Mucosa of gallbladder (tissue), 1 donor: ENCODE results near the gene ALG2. TPM values are rescaled to one million over a fixed set of nuclear protein-coding genes. Genes with fewer than 3 reads are reported as not detected.

Source experiments
- DNase-seq: peaks from one replicate; pipeline ENCODE4 v3.0.0-alpha.2; 2020; ENCODE audit warnings: low spot score
- total RNA-seq: library from RNA; stranded (reverse); gene quantifications from one replicate; pipeline ENCODE4 v1.2.1, GENCODE V29; 2021
- donor health status: DM: no; HTN: no; CAD: no.

The ALG2 gene
- total RNA-seq, 1 donor from 2014 or later, result 43.1 TPM

DNA sequence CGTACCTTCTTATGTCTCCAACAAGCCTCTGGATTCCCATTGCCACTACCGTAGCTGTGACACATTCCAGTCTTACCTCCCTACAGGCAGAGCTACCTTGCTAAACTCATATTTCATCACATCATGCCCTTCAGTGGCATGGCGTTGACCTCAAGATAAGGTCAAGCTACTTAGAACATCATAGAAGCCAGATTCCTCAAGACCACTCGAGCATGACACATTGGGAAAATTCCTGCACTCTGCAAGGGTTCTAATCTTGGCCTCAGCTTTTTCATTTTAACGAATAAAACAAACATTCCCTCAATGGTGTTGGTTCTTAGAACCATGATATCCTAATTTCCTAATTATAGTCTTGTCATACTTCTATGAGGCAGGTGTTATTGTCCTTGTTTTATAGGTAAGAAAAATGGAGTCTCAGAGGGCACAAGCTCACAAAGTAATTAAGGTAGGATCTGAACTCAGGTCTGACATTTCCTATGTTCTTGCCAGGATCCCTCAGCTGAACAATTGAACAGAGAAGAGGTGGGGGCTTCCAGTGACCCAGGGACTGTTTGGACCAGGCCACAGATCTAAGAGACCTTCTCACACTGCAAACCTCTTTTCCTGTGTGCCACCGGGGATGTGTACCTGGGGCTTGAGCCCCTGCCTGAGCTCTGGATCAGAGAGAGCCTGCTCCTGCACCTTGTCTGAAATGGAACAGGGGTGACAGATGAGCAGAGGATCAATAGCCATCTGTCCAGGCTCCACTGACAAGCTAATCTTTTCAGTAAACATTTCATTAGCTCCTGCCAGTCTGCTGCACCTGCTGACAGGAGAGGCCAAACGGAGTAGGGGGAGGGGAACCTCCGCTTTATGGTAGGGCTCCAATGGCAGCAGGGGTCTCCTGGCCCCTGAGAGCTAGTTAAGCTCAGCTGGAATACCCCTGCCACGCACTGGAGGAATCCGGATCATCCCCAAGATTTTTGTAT lies 49.3 kb downstream of the ALG2 start:
- DNase-seq, result no peak

DNA sequence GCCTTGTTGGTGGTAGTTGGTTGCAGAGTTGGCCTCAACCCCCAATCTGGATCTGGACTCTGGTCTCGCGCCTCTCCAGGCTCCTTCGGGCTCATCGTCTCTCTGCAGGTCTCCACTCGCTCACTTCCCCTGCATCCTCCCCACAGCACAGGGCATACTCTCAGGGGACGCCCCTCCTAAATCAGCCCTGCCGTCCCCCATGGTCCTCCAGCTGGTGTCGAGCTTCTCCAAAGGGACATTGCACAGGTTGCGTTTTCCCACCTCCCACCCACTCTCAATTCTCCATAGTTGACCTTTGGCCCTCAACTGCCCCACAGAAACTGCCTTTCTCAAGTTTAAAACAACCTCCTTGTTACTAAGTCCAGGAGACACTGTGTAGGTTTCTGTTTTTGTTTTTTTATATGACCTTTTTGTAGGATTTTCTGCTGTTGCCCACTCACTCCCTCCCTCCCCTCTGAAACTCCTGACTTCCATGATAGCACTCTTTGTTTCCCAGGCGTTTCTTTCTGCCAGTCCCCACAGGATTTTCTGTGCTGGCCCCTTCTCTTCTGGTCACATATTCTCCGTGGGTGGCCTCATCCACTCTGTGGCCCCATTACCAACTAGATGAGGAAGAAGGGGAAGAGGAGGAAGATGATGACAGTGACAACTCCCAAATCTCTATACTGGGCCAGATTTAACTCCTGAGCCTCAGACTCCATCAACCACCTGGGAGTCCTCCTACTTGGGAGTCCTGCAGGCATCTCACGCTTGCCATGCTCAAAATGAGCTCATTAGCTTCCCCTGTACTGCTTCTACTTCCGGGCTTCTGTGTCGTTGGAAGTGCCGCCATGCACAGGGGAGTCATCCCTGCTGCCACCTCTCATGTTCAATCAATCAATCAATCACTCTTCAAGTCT lies 50.3 kb downstream of the ALG2 start:
- DNase-seq, result no peak

DNA sequence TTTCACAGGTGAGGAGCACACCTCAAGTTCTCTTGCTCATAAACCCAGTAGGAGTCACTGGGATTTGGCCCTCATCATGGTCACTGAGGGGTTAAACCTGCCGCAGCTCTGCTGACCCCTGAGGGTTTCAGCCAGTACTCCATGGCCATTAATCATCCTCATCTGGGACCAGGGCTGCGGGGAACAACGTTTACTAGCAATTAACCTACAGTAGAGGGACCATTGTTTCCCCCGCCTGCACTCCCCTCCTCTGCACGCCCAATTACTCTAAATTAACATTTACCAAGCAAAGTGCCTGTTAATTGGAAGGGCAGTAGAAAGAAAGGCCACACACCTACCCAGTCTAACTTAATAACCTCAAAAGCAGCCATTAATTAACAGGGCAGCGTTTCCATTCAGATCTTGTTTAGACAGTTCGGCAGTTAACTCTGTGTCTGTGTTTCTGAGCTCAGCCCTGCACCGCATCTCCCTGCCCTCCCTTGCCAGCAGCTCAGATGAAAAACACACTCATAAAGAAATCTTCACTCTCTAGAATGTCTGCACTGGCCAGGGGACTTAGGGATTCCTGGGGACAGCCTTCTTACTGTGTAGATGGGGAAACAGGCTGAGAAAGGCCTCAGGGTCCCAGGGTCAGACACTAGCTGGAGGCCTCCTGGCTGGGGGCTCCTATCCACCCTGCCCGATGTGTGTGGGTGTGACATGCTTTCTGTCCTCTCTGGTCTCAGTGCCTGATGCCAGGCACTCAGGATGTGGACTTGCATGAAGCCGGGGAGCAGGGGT lies 51.6 kb downstream of the ALG2 start:
- no peak for DNase-seq

DNA sequence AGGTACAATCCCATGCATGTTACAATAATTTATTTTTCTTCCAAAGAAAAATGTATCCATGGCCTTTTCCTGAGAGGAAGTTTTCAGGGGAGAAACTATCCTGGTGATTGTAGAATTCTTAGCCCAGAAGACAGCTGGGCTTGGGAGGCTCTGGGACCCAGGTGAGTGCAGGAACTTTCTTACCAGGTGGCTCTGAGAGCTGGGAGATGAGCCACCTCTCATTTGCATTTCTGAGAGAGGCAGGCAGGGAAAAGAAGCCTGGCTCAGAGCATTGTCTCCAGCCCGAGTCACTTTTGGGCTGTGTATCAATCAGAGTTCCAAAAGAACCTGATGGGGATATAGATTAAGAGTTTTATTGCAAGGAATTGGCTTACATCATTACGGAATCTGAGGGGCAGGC lies 52.7 kb downstream of the ALG2 start:
- no peak for DNase-seq

DNA sequence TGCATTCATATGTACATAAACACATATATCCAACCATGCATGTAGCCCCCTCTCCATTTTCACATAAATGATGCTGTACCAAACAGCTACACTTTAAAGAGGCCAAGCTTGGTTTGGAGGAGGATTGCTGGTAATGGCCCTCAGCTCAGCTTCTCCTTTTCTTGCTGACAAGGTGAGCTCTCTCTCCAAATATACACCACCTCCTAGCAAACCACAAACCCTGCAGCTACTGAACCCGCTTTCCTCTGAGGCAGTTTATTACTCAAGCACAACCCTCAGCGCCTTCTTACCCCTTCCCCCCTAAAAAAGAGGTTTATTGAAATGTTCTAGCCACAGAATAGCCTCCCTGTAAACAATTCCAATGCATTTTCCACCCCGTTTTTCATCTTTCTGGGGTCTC lies 54.0 kb downstream of the ALG2 start:
- no peak for DNase-seq

DNA sequence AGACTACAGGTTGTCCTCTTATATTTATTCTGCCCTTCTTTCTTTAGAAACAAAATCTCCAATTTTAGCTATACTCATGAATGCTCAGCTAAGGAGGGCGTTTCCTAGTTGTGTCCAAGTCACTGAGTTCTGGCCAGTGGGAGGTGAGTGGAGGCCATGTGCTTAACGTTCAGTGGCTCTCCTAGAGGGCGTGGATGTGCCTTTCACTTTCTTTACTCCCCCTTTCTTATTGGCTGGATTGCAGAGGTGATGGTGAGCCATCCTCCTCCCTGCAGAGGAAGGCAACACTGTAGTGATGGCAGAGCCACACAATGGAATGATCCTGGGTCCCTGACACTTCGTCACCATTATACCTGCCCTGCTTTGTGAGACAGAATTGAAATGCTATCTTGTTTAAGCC lies 54.6 kb downstream of the ALG2 start:
- DNase-seq, result no peak

Other genes starting within 250 kb of the ALG2 start
- 69.2 TPM for gene TGFBR1, start 116.8 kb downstream of the ALG2 start, total RNA-seq
- 123 TPM for gene SEC61B, start 340 bp upstream of the ALG2 start, total RNA-seq